Lower leg skin (tissue), 4 donors: ENCODE results near the gene TNPO2. TPM values are rescaled to one million over a fixed set of nuclear protein-coding genes. Genes with fewer than 3 reads are reported as not detected.

Experiments used
- DNase-seq, 2 donors: peaks; one replicate each; pipeline ENCODE4 v3.0.0-alpha.2; 2019; ENCODE audit warnings: low spot score in 2 of 2
- H3K4me3 ChIP-seq: fragments of 200-600 bp; sonication (generic); 2 replicates; pipeline ENCODE4 v1.5.1; 2017; ENCODE audit warnings: mild to moderate bottlenecking, low read depth; ENCODE audit not compliant: poor library complexity, severe bottlenecking
- CTCF ChIP-seq, 3 donors: fragments of 450-650 bp; IDR thresholded peaks; one replicate each; pipeline ENCODE4 v1.5.1; 2016; ENCODE audit warnings: antibody characterized with exemption in 3 of 3, mild to moderate bottlenecking in 3 of 3, moderate library complexity in 2 of 3
- POLR2A ChIP-seq, 2 donors: fragments of 450-650 bp; IDR thresholded peaks; one replicate each; pipeline ENCODE4 v1.6.1; 2016 to 2017; ENCODE audit warnings: antibody characterized with exemption in 2 of 2, mild to moderate bottlenecking in 1 of 2, moderate library complexity in 1 of 2
- WGBS, 2 donors: methylation state at CpG; one replicate each; pipeline ENCODE4 v1.1.5; 2018; 5-methylcytosine and 5-hydroxymethylcytosine counted together
- intact Hi-C: fragments of 100-400 bp; cut with DNase I; formaldehyde crosslinking; loops from one replicate; pipeline ENCODE4 v1.15.0; 2023; ENCODE audit warnings: low total_unique reads
- total RNA-seq, 4 donors: library from RNA; depleted of rRNA; stranded (reverse); fragments of >200 nt; gene quantifications; one replicate each; pipeline ENCODE4 v1.1.0, GENCODE V29; 2016

Gene TNPO2
- total RNA-seq, 4 donors from 2014 or later = 58.3 to 160 (median 89.9) TPM

- TF ChIP-seq POLR2A (IDR thresholded peaks at IDR 0.05) = no peak
- TF ChIP-seq CTCF (IDR thresholded peaks at IDR 0.05) = no peak
- DNase-seq = no peak
These were observed 15.1 kb downstream of the TNPO2 start for GRCh38 chr19:12708641-12709040.

GRCh38 chr19:12706332-12706718 is 17.4 kb downstream of the TNPO2 start:
- no peak overlapping the region for H3K4me3 ChIP-seq
- DNase-seq = no peak
- TF ChIP-seq POLR2A (IDR thresholded peaks at IDR 0.05) (no peak), CTCF (IDR thresholded peaks at IDR 0.05) (no peak)
- 90 to 94% methylated on average over 13 of the region's 13 CpGs for WGBS, 2 donors
- intact Hi-C loops = no loop called here

More at GRCh38 chr19:12708641-12709040, 15.1 kb downstream of the TNPO2 start:
- 92 to 95% methylated on average over 8 of the region's 8 CpGs for WGBS, 2 donors
- intact Hi-C loops = no loop called here
- no peak overlapping the region for H3K4me3 ChIP-seq

GRCh38 chr19:12705654-12706331 is 17.9 kb downstream of the TNPO2 start:
- 91% methylated on average over 27 to 29 of the region's 29 CpGs for WGBS, 2 donors
- no peak for TF ChIP-seq CTCF (IDR thresholded peaks at IDR 0.05)
- no peak for TF ChIP-seq POLR2A (IDR thresholded peaks at IDR 0.05)
- intact Hi-C loops = no loop called here
- no peak overlapping the region for H3K4me3 ChIP-seq
- no peak for DNase-seq

- TF ChIP-seq POLR2A (IDR thresholded peaks at IDR 0.05) = no peak
- TF ChIP-seq CTCF (IDR thresholded peaks at IDR 0.05) = no peak
- H3K4me3 ChIP-seq = no peak overlapping the region
- DNase-seq = no peak
- WGBS, 2 donors = 91 to 92% methylated on average over 13 of the region's 13 CpGs
- intact Hi-C loops = no loop called here
These were observed 18.6 kb downstream of the TNPO2 start for GRCh38 chr19:12705169-12705568.

GRCh38 chr19:12703046-12703445 is 20.7 kb downstream of the TNPO2 start:
- no peak for TF ChIP-seq CTCF (IDR thresholded peaks at IDR 0.05)
- no peak for TF ChIP-seq POLR2A (IDR thresholded peaks at IDR 0.05)
- WGBS, 2 donors = 63 to 75% methylated on average over 6 to 9 of the region's 9 CpGs
- H3K4me3 ChIP-seq = no peak overlapping the region
- intact Hi-C loops = no loop called here
- no peak for DNase-seq
